ENCODE results near the gene ZMYND8. TPM values are rescaled to one million over a fixed set of nuclear protein-coding genes. Genes with fewer than 3 reads are reported as not detected.
"Not testable (repeated sequence)": the region's sequence is repeated elsewhere in the genome, so short reads cannot be mapped to it uniquely, and the experiment has no call there.

ZMYND8 gene
- total and polyA plus RNA-seq, 4 donors: 14.2 to 46.4 (median 30.1) TPM

DNA sequence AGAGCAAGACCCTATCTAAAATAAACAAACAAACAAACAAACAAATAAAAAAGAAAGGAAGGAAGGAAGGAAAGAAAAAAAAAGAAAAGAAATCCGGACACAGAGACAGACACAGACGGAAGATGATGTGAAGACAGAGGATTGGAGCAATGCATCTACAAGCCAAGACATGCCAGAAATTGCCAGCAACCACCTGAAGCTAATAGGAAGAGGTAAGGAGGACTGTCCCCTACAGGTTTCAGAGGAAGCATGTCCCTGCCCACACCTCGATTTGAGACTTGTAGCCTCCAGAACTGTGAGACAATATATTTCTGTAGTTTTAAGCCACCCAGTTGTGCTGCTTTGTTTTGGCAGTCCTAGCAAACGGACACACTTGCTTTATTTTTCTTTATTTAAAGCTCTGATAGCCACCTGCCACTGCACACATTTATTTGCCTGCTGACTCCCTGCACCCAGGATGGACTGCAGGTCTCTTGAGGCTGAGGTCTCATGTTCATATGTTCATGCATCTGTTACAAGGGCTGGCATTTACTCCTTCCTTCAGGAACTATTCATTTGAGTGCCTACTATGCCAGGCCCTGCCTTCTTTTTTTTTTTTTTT lies 20.7 kb upstream of the ZMYND8 start:
- peaks cover 0 to 9% (median 0%) of the 10 kb centered on the region in 5 donors for H3K4me1 ChIP-seq (ENCODE audit: control insufficient read depth in 5 of 5, insufficient read depth in 5 of 5, low read length in 5 of 5)
- H3K9ac ChIP-seq (ENCODE audit: insufficient read depth in 1 of 2, low read length in 2 of 2): no peak overlapping the region
- ATAC-seq (ENCODE audit: insufficient read depth, low FRiP score) (no peak), DNase-seq (no peak)
- TF ChIP-seq, protein P1, sequence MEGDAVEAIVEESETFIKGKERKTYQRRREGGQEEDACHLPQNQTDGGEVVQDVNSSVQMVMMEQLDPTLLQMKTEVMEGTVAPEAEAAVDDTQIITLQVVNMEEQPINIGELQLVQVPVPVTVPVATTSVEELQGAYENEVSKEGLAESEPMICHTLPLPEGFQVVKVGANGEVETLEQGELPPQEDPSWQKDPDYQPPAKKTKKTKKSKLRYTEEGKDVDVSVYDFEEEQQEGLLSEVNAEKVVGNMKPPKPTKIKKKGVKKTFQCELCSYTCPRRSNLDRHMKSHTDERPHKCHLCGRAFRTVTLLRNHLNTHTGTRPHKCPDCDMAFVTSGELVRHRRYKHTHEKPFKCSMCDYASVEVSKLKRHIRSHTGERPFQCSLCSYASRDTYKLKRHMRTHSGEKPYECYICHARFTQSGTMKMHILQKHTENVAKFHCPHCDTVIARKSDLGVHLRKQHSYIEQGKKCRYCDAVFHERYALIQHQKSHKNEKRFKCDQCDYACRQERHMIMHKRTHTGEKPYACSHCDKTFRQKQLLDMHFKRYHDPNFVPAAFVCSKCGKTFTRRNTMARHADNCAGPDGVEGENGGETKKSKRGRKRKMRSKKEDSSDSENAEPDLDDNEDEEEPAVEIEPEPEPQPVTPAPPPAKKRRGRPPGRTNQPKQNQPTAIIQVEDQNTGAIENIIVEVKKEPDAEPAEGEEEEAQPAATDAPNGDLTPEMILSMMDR (IDR thresholded peaks at IDR 0.05; ENCODE audit: control extremely low read depth, extremely low read depth): no peak
- WGBS, 2 donors: 70 to 71% methylated on average over 4 of the region's 4 CpGs
- no peak overlapping the region for H3K4me3 ChIP-seq
- no peaks in the 10 kb centered on the region for H3K36me3 ChIP-seq (ENCODE audit: control insufficient read depth in 4 of 4, insufficient read depth in 4 of 4, low read length in 4 of 4)
- H3K27me3 ChIP-seq (ENCODE audit: control insufficient read depth in 3 of 3, insufficient read depth in 3 of 3, low read length in 2 of 3): no peaks in the 10 kb centered on the region
- no peaks in the 10 kb centered on the region for H3K9me3 ChIP-seq (ENCODE audit: control insufficient read depth in 4 of 4, insufficient read depth in 3 of 4, low read length in 3 of 4)
- no peak overlapping the region for H3K27ac ChIP-seq (ENCODE audit: low read depth in 1 of 2, low read length in 1 of 2)

DNA sequence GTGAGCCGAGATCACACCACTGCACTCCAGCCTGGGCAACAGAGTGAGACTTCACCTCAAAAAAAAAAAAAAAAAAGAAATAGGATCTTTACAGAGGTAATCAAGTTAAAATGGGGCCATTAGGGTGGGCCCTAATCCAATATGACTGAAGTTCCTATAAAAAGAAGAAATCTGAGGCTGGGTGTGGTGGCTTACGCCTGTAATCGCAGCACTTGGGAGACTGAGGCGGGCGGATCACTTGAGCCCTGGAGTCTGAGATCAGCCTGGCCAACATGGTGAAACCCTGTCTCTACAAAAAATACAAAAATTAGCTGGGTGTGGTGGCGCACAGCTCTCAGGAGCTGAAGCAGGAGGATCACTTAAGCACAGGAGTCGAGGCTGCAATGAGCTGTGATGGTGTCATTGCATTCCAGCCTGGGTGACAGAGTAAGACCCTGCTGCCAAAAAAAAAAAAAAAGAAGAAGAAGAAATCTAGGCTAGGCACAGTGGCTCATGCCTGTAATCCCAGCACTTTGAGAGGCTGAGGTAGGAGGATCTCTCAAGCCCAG lies 19.7 kb upstream of the ZMYND8 start:
- not testable (repeated sequence) for DNase-seq; H3K4me3 ChIP-seq; ATAC-seq (ENCODE audit: insufficient read depth, low FRiP score); H3K9ac ChIP-seq (ENCODE audit: insufficient read depth in 1 of 2, low read length in 2 of 2); H3K4me1 ChIP-seq (ENCODE audit: control insufficient read depth in 5 of 5, insufficient read depth in 5 of 5, low read length in 5 of 5); H3K27me3 ChIP-seq (ENCODE audit: control insufficient read depth in 3 of 3, insufficient read depth in 3 of 3, low read length in 2 of 3); H3K27ac ChIP-seq (ENCODE audit: low read depth in 1 of 2, low read length in 1 of 2); H3K36me3 ChIP-seq (ENCODE audit: control insufficient read depth in 4 of 4, insufficient read depth in 4 of 4, low read length in 4 of 4); H3K9me3 ChIP-seq (ENCODE audit: control insufficient read depth in 4 of 4, insufficient read depth in 3 of 4, low read length in 3 of 4)
- 92% methylated on average over 7 of the region's 7 CpGs for WGBS, 2 donors

DNA sequence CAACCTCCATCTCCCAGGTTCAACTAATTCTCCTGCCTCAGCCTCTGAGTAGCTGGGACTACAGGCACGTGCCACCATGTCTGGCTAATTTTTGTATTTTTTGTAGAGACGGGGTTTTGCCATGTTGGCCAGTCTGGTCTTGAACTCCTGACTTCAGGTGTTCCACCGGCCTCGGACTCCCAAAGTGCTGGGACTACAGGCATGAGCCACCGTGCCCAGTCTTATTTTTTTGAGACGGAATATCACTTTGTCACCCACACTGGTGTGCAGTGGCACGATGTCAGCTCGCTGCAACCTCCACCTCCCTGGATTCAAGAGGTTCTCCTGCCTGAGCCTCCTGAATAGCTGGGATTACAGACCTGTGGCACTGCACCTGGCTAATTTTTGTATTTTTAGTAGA lies 17.6 kb upstream of the ZMYND8 start:
- H3K27me3 ChIP-seq (ENCODE audit: control insufficient read depth in 3 of 3, insufficient read depth in 3 of 3, low read length in 2 of 3); H3K36me3 ChIP-seq (ENCODE audit: control insufficient read depth in 4 of 4, insufficient read depth in 4 of 4, low read length in 4 of 4); H3K4me1 ChIP-seq (ENCODE audit: control insufficient read depth in 5 of 5, insufficient read depth in 5 of 5, low read length in 5 of 5); H3K9me3 ChIP-seq (ENCODE audit: control insufficient read depth in 4 of 4, insufficient read depth in 3 of 4, low read length in 3 of 4); H3K9ac ChIP-seq (ENCODE audit: insufficient read depth in 1 of 2, low read length in 2 of 2); H3K4me3 ChIP-seq; ATAC-seq (ENCODE audit: insufficient read depth, low FRiP score); DNase-seq; H3K27ac ChIP-seq (ENCODE audit: low read depth in 1 of 2, low read length in 1 of 2): not testable (repeated sequence)
- WGBS, 2 donors: 97% methylated on average over 8 of the region's 8 CpGs

DNA sequence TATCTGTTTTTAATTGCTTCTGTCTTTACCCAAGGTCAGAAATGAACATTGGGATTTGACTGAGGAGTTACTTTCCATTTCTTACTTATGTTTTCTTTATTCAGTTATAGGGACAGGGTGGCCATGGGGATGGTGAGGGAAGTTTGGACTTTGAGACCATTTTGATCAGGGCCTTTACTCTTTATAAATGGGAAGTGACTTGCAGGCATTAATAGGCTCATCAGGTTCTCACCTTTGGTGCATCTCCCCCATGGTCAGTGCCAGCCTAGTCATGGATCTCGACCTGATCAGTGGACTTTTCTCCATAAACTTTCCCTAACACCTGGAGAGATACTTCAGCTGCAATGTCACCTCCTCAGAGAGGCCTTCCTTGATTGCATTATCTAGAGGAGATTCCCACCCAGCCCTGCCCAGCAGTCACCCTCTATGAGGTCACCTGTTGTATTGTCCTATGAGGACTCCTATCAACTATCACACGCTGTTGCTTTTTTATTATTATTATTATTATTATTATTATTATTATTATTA lies 16.8 kb upstream of the ZMYND8 start:
- Histone ChIP-seq H3K4me3 (no peak overlapping the region), H3K27ac (ENCODE audit: low read depth in 1 of 2, low read length in 1 of 2) (no peak overlapping the region), H3K9me3 (ENCODE audit: control insufficient read depth in 4 of 4, insufficient read depth in 3 of 4, low read length in 3 of 4) (no peaks in the 10 kb centered on the region), H3K36me3 (ENCODE audit: control insufficient read depth in 4 of 4, insufficient read depth in 4 of 4, low read length in 4 of 4) (no peaks in the 10 kb centered on the region), H3K27me3 (ENCODE audit: control insufficient read depth in 3 of 3, insufficient read depth in 3 of 3, low read length in 2 of 3) (no peaks in the 10 kb centered on the region), H3K4me1 (ENCODE audit: control insufficient read depth in 5 of 5, insufficient read depth in 5 of 5, low read length in 5 of 5) (peaks cover 0 to 9% (median 0%) of the 10 kb centered on the region in 5 donors), H3K9ac (ENCODE audit: insufficient read depth in 1 of 2, low read length in 2 of 2) (no peak overlapping the region)
- ATAC-seq (ENCODE audit: insufficient read depth, low FRiP score) (no peak), DNase-seq (no peak)
- TF ChIP-seq, protein P1 (IDR thresholded peaks at IDR 0.05; ENCODE audit: control extremely low read depth, extremely low read depth): no peak
- 90 to 93% methylated on average over 2 of the region's 2 CpGs for WGBS, 2 donors
